ENCODE measurements around the gene ZNF467. TPM values are rescaled to one million over a fixed set of nuclear protein-coding genes. Genes with fewer than 3 reads are reported as not detected.

The ZNF467 gene
- total RNA-seq, 2 experiments from 2014 or later = 0.08 to 0.11 TPM

- no peak overlapping the region for H3K27ac Mint-ChIP-seq
Measured at GRCh38 chr7:149723795-149724495, 49.4 kb downstream of the ZNF467 start.

GRCh38 chr7:149723082-149723767 lies 50.2 kb downstream of the ZNF467 start:
- Mint-ChIP-seq H3K36me3 (ENCODE audit: low read depth) (no peaks in the 10 kb centered on the region), H3K4me3 (no peak overlapping the region), H3K27me3 (ENCODE audit: low read depth) (no peaks in the 10 kb centered on the region), H3K4me1 (ENCODE audit: low read depth) (no peaks in the 10 kb centered on the region), H3K27ac (no peak overlapping the region), H3K9me3 (ENCODE audit: insufficient read depth) (no peaks in the 10 kb centered on the region)
- POLR2A ChIA-PET = interaction anchor here (0.9 kb wide), 1 partner anchor 8 kb away, joined by 4 read pairs; a partner anchor contains a TSS
- DNase-seq (no peak), ATAC-seq (no peak)
- CTCF ChIA-PET = interaction anchor here (1.0 kb wide), 1 partner anchor 61 kb away, joined by 4 read pairs; no protein-coding TSS in a partner anchor

More at GRCh38 chr7:149723795-149724495, 49.4 kb downstream of the ZNF467 start:
- Mint-ChIP-seq H3K36me3 (ENCODE audit: low read depth) (no peaks in the 10 kb centered on the region), H3K9me3 (ENCODE audit: insufficient read depth) (no peaks in the 10 kb centered on the region), H3K4me3 (no peak overlapping the region), H3K27me3 (ENCODE audit: low read depth) (no peaks in the 10 kb centered on the region), H3K4me1 (ENCODE audit: low read depth) (no peaks in the 10 kb centered on the region)
- ChIA-PET CTCF (interaction anchor here (1.0 kb wide), 1 partner anchor 61 kb away, joined by 4 read pairs; no protein-coding TSS in a partner anchor), POLR2A (interaction anchor here (0.9 kb wide), 1 partner anchor 9 kb away, joined by 4 read pairs; a partner anchor contains a TSS)
- DNase-seq (no peak), ATAC-seq (no peak)

DNA sequence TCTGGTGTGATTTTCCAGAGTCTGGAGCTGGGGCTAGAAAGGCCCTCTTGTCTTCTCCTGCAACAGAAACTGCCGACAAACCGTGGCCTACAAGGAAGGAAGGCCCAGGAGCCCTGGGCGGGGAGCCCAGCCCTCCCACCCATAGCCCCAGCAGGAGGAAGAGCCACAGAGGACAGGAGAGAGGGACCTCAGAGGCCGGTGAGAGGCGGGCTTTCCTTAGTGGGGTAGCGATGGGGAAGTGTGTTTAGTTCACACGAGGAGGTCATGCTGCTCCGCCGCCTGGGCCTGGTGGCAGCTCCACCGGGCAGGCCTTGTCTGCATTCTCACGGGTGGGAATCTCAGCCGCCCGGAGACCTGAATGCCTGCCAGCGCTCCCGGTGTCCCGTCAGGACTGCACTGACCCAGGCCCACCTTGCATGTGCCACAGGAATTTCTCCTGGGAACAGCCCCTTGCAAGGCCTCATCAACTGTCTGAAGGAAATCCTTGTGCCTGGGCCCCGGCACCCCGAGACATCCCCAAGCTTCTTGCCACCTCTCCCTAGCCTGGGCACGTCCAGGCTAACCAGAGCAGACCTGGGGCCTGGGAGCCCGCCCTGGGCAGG lies 50.9 kb downstream of the ZNF467 start:
- H3K27ac Mint-ChIP-seq = no peak overlapping the region
- ATAC-seq (no peak), DNase-seq (no peak)
- ChIA-PET CTCF (no interaction called here), POLR2A (no interaction called here)
- no peaks in the 10 kb centered on the region for H3K4me1 Mint-ChIP-seq (ENCODE audit: low read depth)
- H3K9me3 Mint-ChIP-seq (ENCODE audit: insufficient read depth) = no peaks in the 10 kb centered on the region
- H3K4me3 Mint-ChIP-seq = no peak overlapping the region
- H3K27me3 Mint-ChIP-seq (ENCODE audit: low read depth) = no peaks in the 10 kb centered on the region
- H3K36me3 Mint-ChIP-seq (ENCODE audit: low read depth) = no peaks in the 10 kb centered on the region

DNA sequence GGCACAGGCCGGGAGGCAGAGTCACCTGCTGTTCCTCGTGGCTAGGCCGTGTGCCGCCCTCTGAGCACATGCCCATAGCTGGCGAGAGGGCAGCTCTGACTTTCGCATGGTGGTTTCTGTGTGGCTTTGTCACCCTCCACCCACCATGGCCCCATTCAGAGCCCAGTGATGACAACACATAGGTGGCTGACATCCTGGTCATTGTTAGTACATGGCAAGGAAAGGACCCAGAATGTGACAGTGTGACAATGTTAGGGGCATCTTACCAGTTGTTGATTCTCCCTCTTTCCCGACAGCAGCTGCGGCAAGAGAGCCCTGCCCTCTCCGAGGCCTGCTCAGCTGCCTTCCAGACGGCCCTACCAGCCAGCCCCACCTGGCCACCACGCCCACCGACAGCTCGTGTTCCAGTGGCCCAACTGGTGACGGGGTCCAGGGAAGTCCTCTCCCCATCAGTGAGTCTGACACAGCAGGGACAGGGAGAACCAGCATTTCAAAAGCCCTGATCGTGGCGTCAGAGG lies 52.2 kb downstream of the ZNF467 start:
- Mint-ChIP-seq H3K27me3 (ENCODE audit: low read depth) (no peaks in the 10 kb centered on the region), H3K9me3 (ENCODE audit: insufficient read depth) (no peaks in the 10 kb centered on the region), H3K27ac (no peak overlapping the region), H3K36me3 (ENCODE audit: low read depth) (no peaks in the 10 kb centered on the region), H3K4me1 (ENCODE audit: low read depth) (peaks cover 5% of the 10 kb centered on the region), H3K4me3 (no peak overlapping the region)
- ChIA-PET POLR2A (no interaction called here), CTCF (no interaction called here)
- ATAC-seq = no peak
- DNase-seq = no peak

DNA sequence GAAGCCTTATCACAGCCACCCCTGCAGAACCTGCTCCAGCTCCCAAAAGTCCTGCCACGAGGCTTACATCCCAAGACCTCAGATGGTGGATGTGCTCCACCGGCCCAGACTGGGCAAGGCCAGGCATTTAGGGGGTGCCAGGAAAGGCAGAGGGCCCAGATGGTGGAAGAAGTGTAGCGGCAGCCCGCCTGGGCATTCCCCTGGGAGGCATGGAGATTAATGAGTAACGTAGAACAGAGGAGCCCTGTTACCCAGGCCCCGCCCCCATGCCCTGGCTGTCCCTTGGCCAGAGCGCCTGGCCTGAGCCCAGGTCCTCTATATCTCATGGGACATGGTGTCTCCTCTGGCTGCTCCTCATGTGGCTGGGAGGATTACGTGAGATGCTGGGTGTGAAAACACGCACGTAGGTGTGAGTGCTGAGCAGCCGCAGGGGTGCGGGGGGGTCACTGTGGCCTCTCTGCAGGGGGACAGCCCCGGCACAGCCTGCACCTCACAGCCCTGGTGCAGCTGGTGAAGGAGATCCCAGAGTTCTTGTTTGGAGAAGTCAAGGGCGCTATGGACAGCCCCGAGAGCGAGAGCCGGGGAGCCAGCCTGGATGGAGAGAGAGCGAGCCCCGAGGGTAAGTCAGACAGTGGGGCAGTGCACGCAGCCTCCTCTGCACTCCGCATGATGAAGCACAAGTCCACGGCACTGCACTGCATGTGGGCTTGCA lies 52.9 kb downstream of the ZNF467 start:
- peaks cover 12% of the 10 kb centered on the region for H3K4me1 Mint-ChIP-seq (ENCODE audit: low read depth)
- CTCF ChIA-PET = no interaction called here

DNA sequence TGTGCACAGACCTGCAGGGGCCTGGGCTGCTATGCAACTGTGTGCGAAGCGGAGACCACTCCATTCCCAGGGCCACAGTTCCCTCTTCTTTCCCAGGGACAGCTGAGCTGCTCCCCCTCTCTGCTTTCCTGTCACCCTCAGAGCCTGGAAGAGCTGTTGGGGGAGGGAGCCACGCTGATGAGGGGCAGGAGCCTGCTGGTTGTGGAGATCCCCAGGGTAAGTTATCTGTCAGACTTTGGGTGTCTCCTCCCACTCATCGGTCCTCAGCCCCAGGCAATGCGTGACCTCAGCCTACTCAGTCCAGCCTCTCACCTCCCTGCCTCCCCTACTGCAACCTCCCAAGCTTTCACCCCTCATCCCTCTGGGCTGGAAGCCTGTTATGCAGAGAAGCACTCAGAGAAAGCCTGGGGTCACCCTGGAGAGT lies 53.5 kb downstream of the ZNF467 start:
- H3K9me3 Mint-ChIP-seq (ENCODE audit: insufficient read depth) = no peaks in the 10 kb centered on the region
- H3K27me3 Mint-ChIP-seq (ENCODE audit: low read depth) = no peaks in the 10 kb centered on the region
- ChIA-PET CTCF (no interaction called here), POLR2A (no interaction called here)
- H3K36me3 Mint-ChIP-seq (ENCODE audit: low read depth) = no peaks in the 10 kb centered on the region
- H3K27ac Mint-ChIP-seq = no peak overlapping the region
- peaks cover 17% of the 10 kb centered on the region for H3K4me1 Mint-ChIP-seq (ENCODE audit: low read depth)
- no peak overlapping the region for H3K4me3 Mint-ChIP-seq
- DNase-seq = no peak
- ATAC-seq = no peak

More for the DNA sequence above, 52.9 kb downstream of the ZNF467 start:
- ATAC-seq (no peak), DNase-seq (no peak)
- Mint-ChIP-seq H3K9me3 (ENCODE audit: insufficient read depth) (no peaks in the 10 kb centered on the region), H3K4me3 (no peak overlapping the region), H3K27ac (no peak overlapping the region), H3K36me3 (ENCODE audit: low read depth) (no peaks in the 10 kb centered on the region), H3K27me3 (ENCODE audit: low read depth) (no peaks in the 10 kb centered on the region)
- POLR2A ChIA-PET = no interaction called here

DNA sequence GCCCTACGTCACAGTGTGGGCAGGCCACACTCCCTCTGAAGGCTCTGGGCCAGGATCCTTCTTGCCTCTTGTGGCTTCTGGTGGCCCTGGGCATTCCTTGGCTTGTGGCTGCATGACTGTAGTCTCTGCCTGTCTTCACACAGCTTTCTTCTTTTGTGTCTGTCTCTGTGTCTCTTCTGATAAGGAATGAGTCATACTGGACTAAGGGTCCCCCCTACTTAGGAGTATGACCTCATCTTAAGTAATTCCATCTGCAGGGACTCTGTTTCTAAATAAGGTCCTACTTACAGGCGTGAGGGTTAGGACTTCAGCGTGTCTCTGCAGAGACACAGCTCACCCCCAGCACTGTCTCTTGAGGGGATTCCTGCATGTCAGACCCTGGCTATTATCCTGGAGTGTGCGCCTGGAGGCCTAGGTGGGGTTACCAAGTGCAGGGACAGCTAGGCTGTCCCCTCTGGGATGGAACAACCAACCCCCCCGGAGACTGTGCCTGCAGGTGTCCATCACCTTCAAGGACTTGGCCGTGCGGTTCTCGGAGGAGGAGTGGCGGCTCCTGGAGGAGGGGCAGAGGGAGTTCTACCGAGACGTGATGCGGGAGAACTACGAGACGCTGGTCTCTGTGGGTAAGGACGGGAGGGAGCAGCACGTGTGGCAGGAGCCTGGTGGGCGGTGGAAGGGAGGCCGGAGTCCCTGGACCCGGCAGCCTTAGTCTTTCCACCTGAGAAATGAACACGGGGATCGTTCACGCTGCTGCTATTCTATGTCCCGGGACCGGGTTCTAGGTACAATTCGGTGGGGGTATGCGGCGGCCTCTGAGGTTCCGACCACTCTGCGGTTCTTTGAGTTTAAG lies 54.1 kb downstream of the ZNF467 start:
- H3K4me1 Mint-ChIP-seq (ENCODE audit: low read depth) = peaks cover 17% of the 10 kb centered on the region
- DNase-seq = no peak
- ChIA-PET POLR2A (no interaction called here), CTCF (no interaction called here)
- H3K4me3 Mint-ChIP-seq = no peak overlapping the region
- no peaks in the 10 kb centered on the region for H3K27me3 Mint-ChIP-seq (ENCODE audit: low read depth)
- H3K36me3 Mint-ChIP-seq (ENCODE audit: low read depth) = no peaks in the 10 kb centered on the region
- no peak overlapping the region for H3K27ac Mint-ChIP-seq
- no peaks in the 10 kb centered on the region for H3K9me3 Mint-ChIP-seq (ENCODE audit: insufficient read depth)
- no peak for ATAC-seq

DNA sequence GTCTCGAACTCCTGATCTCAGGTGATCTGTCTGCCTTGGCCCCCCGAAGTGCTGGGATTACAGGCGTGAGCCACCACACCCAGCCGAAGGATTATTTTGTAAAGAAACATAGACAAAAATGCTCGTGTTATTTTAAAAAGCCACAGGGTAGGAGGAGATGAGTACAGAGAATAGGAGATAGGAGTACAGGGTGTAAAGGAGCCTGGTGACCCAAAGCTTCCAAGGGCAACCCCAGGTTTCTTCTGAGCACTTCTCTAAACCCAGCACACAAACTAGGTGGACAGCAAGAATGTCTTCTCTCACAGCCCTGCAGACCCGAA lies 54.7 kb downstream of the ZNF467 start:
- DNase-seq (no peak), ATAC-seq (no peak)
- H3K9me3 Mint-ChIP-seq (ENCODE audit: insufficient read depth) = no peaks in the 10 kb centered on the region
- H3K4me3 Mint-ChIP-seq = no peak overlapping the region
- ChIA-PET POLR2A (no interaction called here), CTCF (no interaction called here)
- no peaks in the 10 kb centered on the region for H3K36me3 Mint-ChIP-seq (ENCODE audit: low read depth)
- peaks cover 17% of the 10 kb centered on the region for H3K4me1 Mint-ChIP-seq (ENCODE audit: low read depth)
- H3K27me3 Mint-ChIP-seq (ENCODE audit: low read depth) = no peaks in the 10 kb centered on the region
- no peak overlapping the region for H3K27ac Mint-ChIP-seq

GRCh38 chr7:149717481-149717880 lies 55.9 kb downstream of the ZNF467 start:
- H3K27me3 Mint-ChIP-seq (ENCODE audit: low read depth) = peaks cover 2% of the 10 kb centered on the region
- no peak overlapping the region for H3K4me3 Mint-ChIP-seq
- POLR2A ChIA-PET = no interaction called here
- H3K4me1 Mint-ChIP-seq (ENCODE audit: low read depth) = peaks cover 17% of the 10 kb centered on the region
- H3K9me3 Mint-ChIP-seq (ENCODE audit: insufficient read depth) = no peaks in the 10 kb centered on the region
- no peak overlapping the region for H3K27ac Mint-ChIP-seq
- CTCF ChIA-PET = no interaction called here
- ATAC-seq (no peak), DNase-seq (no peak)
- no peaks in the 10 kb centered on the region for H3K36me3 Mint-ChIP-seq (ENCODE audit: low read depth)

DNA sequence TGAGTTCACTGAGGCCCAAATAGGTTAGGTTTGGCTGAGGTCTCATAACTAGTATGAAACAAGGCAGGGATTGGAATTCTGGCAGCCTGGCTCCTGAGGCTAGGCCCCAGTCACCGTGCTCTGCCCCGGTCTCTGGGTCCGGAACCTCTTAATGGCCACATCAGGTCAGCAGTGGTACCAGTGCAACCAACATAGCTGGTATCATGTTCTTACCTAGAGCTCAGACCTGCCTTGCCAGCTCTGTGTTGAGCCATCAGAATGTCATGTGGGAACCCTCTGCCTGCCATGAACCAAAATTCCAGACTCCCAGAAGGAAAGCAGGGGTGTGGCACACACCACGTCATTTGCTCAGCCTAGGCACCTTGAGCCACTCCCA lies 56.5 kb downstream of the ZNF467 start:
- Mint-ChIP-seq H3K4me1 (ENCODE audit: low read depth) (peaks cover 17% of the 10 kb centered on the region), H3K27ac (no peak overlapping the region), H3K9me3 (ENCODE audit: insufficient read depth) (peaks cover 1% of the 10 kb centered on the region), H3K4me3 (no peak overlapping the region), H3K27me3 (ENCODE audit: low read depth) (peaks cover 2% of the 10 kb centered on the region), H3K36me3 (ENCODE audit: low read depth) (no peaks in the 10 kb centered on the region)
- POLR2A ChIA-PET = no interaction called here
- CTCF ChIA-PET = interaction anchor here (1.6 kb wide), 1 partner anchor 54 kb away, joined by 5 read pairs; no protein-coding TSS in a partner anchor
- DNase-seq = no peak
- no peak for ATAC-seq
